HepG2 (cell line): ENCODE measurements around the gene CAPZB. TPM values are rescaled to one million over a fixed set of nuclear protein-coding genes. Genes with fewer than 3 reads are reported as not detected.

Source experiments
- ARNTL ChIP-seq: sonication (generic); formaldehyde crosslinking; IDR thresholded peaks from 2 replicates; pipeline ENCODE4 v1.4.0; 2020; ENCODE audit warnings: mild to moderate bottlenecking, missing genetic modification reagents
- CBX5 ChIP-seq: sonication (generic); formaldehyde crosslinking; IDR thresholded peaks from 2 replicates; pipeline ENCODE4 v1.4.0; 2020; ENCODE audit warnings: missing genetic modification reagents, borderline replicate concordance
- HNRNPK ChIP-seq: fragments of 200-400 bp; formaldehyde crosslinking; IDR thresholded peaks from 2 replicates; pipeline ENCODE4 v1.6.1; 2018; ENCODE audit warnings: low read length, low read depth, moderate library complexity, mild to moderate bottlenecking; ENCODE audit not compliant: poor library complexity, severe bottlenecking
- KMT2B ChIP-seq: IDR thresholded peaks from 2 replicates; pipeline ENCODE4 v1.6.1; 2016; ENCODE audit warnings: missing genetic modification reagents, missing compliant biosample characterization
- MBD4 ChIP-seq: IDR thresholded peaks from 2 replicates; pipeline ENCODE4 v1.6.1; 2012; ENCODE audit warnings: low read length, inconsistent platforms, borderline replicate concordance
- MED1 ChIP-seq: sonication (generic); formaldehyde crosslinking; IDR thresholded peaks from 2 replicates; pipeline ENCODE4 v1.4.0; 2020; ENCODE audit warnings: missing genetic modification reagents
- MIER3 ChIP-seq: IDR thresholded peaks from 2 replicates; pipeline ENCODE4 v1.6.1; 2016; ENCODE audit warnings: missing compliant biosample characterization, borderline replicate concordance
- MZF1 ChIP-seq: sonication (generic); formaldehyde crosslinking; IDR thresholded peaks from 2 replicates; pipeline ENCODE4 v1.8.1; 2023; ENCODE audit warnings: mild to moderate bottlenecking, missing genetic modification reagents, borderline replicate concordance
- SIN3A ChIP-seq: IDR thresholded peaks from 2 replicates; pipeline ENCODE4 v1.6.1; 2011; ENCODE audit warnings: low read depth, mild to moderate bottlenecking, control low read depth, low read length, borderline replicate concordance
- SMARCE1 ChIP-seq: fragments of 450-650 bp; IDR thresholded peaks from 2 replicates; pipeline ENCODE4 v1.6.1; 2017; ENCODE audit warnings: borderline replicate concordance
- ZNF7 ChIP-seq: IDR thresholded peaks from 2 replicates; pipeline ENCODE4 v1.6.1; 2016; ENCODE audit warnings: missing biosample characterization, missing genetic modification reagents
- ZSCAN22 ChIP-seq: sonication (generic); formaldehyde crosslinking; IDR thresholded peaks from 2 replicates; pipeline ENCODE4 v1.4.0; 2020; ENCODE audit warnings: mild to moderate bottlenecking, missing genetic modification reagents
- ZSCAN29 ChIP-seq: sonication (generic); formaldehyde crosslinking; conservative IDR thresholded peaks from 2 replicates; pipeline ENCODE4 v1.4.0; 2020; ENCODE audit warnings: mild to moderate bottlenecking, missing genetic modification reagents
- polyA plus RNA-seq, 8 experiments: library from polyadenylated mRNA; depleted of rRNA in 3 of 8; stranded (reverse) in 7 of 8; unstranded in 1 of 8; fragments of >200 nt; fragmentation: Illumina TruSeq in 4 of 8; extraction: Trizol in 4 of 8; gene quantifications; 2 replicates each; pipeline versions ENCODE4 v1.2.1 to v1.2.3, GENCODE V29; 2011 to 2016; ENCODE audit warnings: low read depth in 4 of 8, missing spikeins in 1 of 8, mixed read lengths in 1 of 8; ENCODE audit not compliant: insufficient read depth in 1 of 8
- total RNA-seq, 5 experiments: library from RNA; depleted of rRNA; stranded (reverse); fragments of >200 nt; fragmentation: Illumina TruSeq; extraction: Trizol; gene quantifications; 2 replicates each; pipeline ENCODE4 v1.2.3, GENCODE V29; 2016; ENCODE audit warnings: low read depth in 1 of 5
- TF ChIP-seq, protein P1 (sequence below): sonication (generic); formaldehyde crosslinking; IDR thresholded peaks from 2 replicates; pipeline ENCODE4 v1.4.0; 2020; ENCODE audit warnings: missing genetic modification reagents, borderline replicate concordance
- TF ChIP-seq, protein P2 (sequence below): sonication (generic); formaldehyde crosslinking; IDR thresholded peaks from 2 replicates; pipeline ENCODE4 v1.4.0; 2020; ENCODE audit warnings: missing genetic modification reagents
- TF ChIP-seq, protein P3 (sequence below), 2 experiments: IDR thresholded peaks; 2 replicates each; pipeline ENCODE4 v1.6.1; 2011 to 2012; ENCODE audit warnings: low read length in 2 of 2, borderline replicate concordance in 1 of 2, low read depth in 1 of 2, mild to moderate bottlenecking in 1 of 2, moderate library complexity in 1 of 2

CAPZB gene
- total and polyA plus RNA-seq, 2 of the 13 experiments (the other 11 are each of a cell fraction or from before 2014, with no cell fraction given): 58.9 to 76.9 TPM

DNA sequence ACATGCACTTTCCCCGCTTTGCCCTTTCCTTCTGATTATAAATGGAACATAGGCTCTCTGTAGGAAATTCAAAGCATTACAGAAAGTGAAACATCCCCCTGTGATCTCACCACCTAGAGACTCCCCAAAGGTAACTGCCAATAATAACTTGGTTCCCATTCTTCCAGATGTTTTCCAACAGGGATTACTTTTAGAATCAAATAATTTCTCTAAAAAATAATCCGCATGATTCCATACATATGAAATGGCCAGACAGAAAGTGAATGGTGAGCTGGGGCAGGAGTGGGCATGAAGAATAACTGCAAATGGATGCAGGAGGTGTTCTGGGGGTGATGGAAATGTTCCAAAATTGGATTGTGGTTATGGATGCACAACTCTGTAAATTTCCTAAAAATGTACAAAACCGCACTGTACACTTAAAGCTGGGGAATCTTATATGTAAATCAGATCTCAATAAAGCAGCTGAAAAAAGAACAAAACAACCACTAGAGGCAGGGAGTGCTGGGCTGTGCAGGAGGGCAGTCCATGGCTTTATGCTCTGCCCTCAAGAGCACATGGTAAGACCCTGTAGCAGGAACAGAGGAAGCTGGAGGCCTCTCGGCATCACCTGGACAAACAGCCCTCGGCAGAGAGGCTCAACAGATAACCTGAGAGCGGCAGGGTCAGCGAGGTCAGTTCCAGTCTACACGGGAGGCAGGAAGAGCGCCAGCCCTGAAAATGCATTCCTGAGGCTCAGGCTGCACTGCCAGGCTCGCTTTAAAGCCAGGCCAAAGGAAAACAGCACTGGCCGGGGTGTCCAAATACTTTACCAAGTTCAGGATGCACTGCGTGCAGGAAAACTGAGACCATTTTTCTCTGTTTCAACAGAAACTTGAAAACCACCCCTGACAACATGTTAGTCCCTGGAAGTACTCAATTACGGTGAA lies 39.7 kb downstream of the CAPZB start (continued):
- TF ChIP-seq SIN3A (0 out of 2 replicates have a peak, but pooled peaks have one; percentile 48), HNRNPK (no peak), ZSCAN29 (CRISPR knock-in tag) (peak; percentile 94), KMT2B (CRISPR knock-in tag) (peak; percentile 70; the same call in 1 of the 2 replicates), MBD4 (no peak), CBX5 (CRISPR knock-in tag) (peak; percentile 92), MED1 (CRISPR knock-in tag) (peak; percentile 90), MIER3 (peak; percentile 71; the same call in 1 of the 2 replicates), ZNF7 (no peak), MZF1 (CRISPR knock-in tag) (no peak), ARNTL (CRISPR knock-in tag) (no peak), ZSCAN22 (CRISPR knock-in tag) (no peak), SMARCE1 (no peak)
- TF ChIP-seq, protein P1, sequence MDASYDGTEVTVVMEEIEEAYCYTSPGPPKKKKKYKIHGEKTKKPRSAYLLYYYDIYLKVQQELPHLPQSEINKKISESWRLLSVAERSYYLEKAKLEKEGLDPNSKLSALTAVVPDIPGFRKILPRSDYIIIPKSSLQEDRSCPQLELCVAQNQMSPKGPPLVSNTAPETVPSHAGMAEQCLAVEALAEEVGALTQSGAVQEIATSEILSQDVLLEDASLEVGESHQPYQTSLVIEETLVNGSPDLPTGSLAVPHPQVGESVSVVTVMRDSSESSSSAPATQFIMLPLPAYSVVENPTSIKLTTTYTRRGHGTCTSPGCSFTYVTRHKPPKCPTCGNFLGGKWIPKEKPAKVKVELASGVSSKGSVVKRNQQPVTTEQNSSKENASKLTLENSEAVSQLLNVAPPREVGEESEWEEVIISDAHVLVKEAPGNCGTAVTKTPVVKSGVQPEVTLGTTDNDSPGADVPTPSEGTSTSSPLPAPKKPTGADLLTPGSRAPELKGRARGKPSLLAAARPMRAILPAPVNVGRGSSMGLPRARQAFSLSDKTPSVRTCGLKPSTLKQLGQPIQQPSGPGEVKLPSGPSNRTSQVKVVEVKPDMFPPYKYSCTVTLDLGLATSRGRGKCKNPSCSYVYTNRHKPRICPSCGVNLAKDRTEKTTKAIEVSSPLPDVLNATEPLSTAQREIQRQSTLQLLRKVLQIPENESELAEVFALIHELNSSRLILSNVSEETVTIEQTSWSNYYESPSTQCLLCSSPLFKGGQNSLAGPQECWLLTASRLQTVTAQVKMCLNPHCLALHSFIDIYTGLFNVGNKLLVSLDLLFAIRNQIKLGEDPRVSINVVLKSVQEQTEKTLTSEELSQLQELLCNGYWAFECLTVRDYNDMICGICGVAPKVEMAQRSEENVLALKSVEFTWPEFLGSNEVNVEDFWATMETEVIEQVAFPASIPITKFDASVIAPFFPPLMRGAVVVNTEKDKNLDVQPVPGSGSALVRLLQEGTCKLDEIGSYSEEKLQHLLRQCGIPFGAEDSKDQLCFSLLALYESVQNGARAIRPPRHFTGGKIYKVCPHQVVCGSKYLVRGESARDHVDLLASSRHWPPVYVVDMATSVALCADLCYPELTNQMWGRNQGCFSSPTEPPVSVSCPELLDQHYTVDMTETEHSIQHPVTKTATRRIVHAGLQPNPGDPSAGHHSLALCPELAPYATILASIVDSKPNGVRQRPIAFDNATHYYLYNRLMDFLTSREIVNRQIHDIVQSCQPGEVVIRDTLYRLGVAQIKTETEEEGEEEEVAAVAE: peak; percentile 72; the same call in 1 of the 2 replicates
- TF ChIP-seq, protein P2, sequence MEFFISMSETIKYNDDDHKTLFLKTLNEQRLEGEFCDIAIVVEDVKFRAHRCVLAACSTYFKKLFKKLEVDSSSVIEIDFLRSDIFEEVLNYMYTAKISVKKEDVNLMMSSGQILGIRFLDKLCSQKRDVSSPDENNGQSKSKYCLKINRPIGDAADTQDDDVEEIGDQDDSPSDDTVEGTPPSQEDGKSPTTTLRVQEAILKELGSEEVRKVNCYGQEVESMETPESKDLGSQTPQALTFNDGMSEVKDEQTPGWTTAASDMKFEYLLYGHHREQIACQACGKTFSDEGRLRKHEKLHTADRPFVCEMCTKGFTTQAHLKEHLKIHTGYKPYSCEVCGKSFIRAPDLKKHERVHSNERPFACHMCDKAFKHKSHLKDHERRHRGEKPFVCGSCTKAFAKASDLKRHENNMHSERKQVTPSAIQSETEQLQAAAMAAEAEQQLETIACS (CRISPR knock-in tag): no peak
- TF ChIP-seq, protein P3, sequence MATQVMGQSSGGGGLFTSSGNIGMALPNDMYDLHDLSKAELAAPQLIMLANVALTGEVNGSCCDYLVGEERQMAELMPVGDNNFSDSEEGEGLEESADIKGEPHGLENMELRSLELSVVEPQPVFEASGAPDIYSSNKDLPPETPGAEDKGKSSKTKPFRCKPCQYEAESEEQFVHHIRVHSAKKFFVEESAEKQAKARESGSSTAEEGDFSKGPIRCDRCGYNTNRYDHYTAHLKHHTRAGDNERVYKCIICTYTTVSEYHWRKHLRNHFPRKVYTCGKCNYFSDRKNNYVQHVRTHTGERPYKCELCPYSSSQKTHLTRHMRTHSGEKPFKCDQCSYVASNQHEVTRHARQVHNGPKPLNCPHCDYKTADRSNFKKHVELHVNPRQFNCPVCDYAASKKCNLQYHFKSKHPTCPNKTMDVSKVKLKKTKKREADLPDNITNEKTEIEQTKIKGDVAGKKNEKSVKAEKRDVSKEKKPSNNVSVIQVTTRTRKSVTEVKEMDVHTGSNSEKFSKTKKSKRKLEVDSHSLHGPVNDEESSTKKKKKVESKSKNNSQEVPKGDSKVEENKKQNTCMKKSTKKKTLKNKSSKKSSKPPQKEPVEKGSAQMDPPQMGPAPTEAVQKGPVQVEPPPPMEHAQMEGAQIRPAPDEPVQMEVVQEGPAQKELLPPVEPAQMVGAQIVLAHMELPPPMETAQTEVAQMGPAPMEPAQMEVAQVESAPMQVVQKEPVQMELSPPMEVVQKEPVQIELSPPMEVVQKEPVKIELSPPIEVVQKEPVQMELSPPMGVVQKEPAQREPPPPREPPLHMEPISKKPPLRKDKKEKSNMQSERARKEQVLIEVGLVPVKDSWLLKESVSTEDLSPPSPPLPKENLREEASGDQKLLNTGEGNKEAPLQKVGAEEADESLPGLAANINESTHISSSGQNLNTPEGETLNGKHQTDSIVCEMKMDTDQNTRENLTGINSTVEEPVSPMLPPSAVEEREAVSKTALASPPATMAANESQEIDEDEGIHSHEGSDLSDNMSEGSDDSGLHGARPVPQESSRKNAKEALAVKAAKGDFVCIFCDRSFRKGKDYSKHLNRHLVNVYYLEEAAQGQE (IDR thresholded peaks at IDR 0.05; ENCODE audit: borderline replicate concordance in 1 of 2, low read depth in 1 of 2, low read length in 2 of 2): 0 out of 4 replicates have a peak, but pooled peaks of 1 of the 2 experiments have one; percentile 39
